Renal cortical epithelial cell (primary cell): Measurements from ENCODE around the gene PXDN. TPM values are rescaled to one million over a fixed set of nuclear protein-coding genes. Genes with fewer than 3 reads are reported as not detected.
A peak's percentile ranks its signal among the peaks of the same experiment; 100 is the strongest.
"Not testable (repeated sequence)": the region's sequence is repeated elsewhere in the genome, so short reads cannot be mapped to it uniquely, and the experiment has no call there.

Experiments
- DNase-seq: peaks from one replicate; pipeline ENCODE4 v3.0.0-alpha.2; 2011; ENCODE audit warnings: low read depth
- total RNA-seq: library from RNA; depleted of rRNA; stranded (reverse); fragments of >200 nt; gene quantifications from 2 replicates; pipeline ENCODE4 v1.2.3, GENCODE V29; 2014

Gene PXDN
- total RNA-seq, 1 donor from 2014 or later: 291 TPM

GRCh38 chr2:1722692-1723091 lies 21.6 kb downstream of the PXDN start:
- DNase-seq: no peak

- DNase-seq: peak; percentile 98
Observed at GRCh38 chr2:1721706-1722646, 22.3 kb downstream of the PXDN start.

- no peak for DNase-seq
Observed at GRCh38 chr2:1718339-1719220, 25.7 kb downstream of the PXDN start.

- peak; percentile 70 for DNase-seq
Observed at GRCh38 chr2:1717113-1717512, 27.2 kb downstream of the PXDN start.

- DNase-seq: no peak
Observed at GRCh38 chr2:1716441-1716840, 27.9 kb downstream of the PXDN start.

GRCh38 chr2:1716014-1716305 lies 28.4 kb downstream of the PXDN start:
- DNase-seq: not testable (repeated sequence)

- no peak for DNase-seq
Observed at GRCh38 chr2:1715184-1716013, 28.9 kb downstream of the PXDN start.

GRCh38 chr2:1714291-1715064 lies 29.8 kb downstream of the PXDN start:
- no peak for DNase-seq

- no peak for DNase-seq
Observed at GRCh38 chr2:1713839-1714236, 30.5 kb downstream of the PXDN start.

GRCh38 chr2:1713142-1713838 lies 31.0 kb downstream of the PXDN start:
- DNase-seq: no peak

GRCh38 chr2:1709946-1710560 lies 34.3 kb downstream of the PXDN start:
- no peak for DNase-seq

- DNase-seq: no peak
Observed at GRCh38 chr2:1709335-1709605, 35.0 kb downstream of the PXDN start.

GRCh38 chr2:1708476-1709334 lies 35.6 kb downstream of the PXDN start:
- no peak for DNase-seq

- DNase-seq: no peak
Observed at GRCh38 chr2:1707771-1708418, 36.4 kb downstream of the PXDN start.

GRCh38 chr2:1706089-1706841 lies 38.0 kb downstream of the PXDN start:
- DNase-seq: not testable (repeated sequence)

- no peak for DNase-seq
Observed at GRCh38 chr2:1705557-1706076, 38.7 kb downstream of the PXDN start.

- peak; percentile 14 for DNase-seq
Observed at GRCh38 chr2:1704631-1705556, 39.4 kb downstream of the PXDN start.
